Adrenal gland (tissue), 5 donors: ENCODE measurements around the gene RALGAPA2.

ENCODE experiments used
- POLR2A ChIP-seq, 2 donors: fragments of 450-650 bp; IDR thresholded peaks; one replicate each; pipeline ENCODE4 v1.6.1; 2017; ENCODE audit warnings: antibody characterized with exemption in 2 of 2, mild to moderate bottlenecking in 2 of 2, moderate library complexity in 1 of 2
- TF ChIP-seq, protein P1 (sequence below), 6 experiments: fragments of 450-650 bp in 4 of 6; fragments of 200-600 bp in 2 of 6; sonication (generic) in 1 of 6; IDR thresholded peaks; 1 replicate in 5 of 6; 2 replicates in 1 of 6; pipeline versions ENCODE4 v1.5.1 to v1.8.0; 2016 to 2021; ENCODE audit warnings: antibody characterized with exemption in 6 of 6, mild to moderate bottlenecking in 2 of 6, moderate library complexity in 1 of 6
- donor health status: DM: no; HTN: no; CAD: no.

- TF ChIP-seq, protein P1, sequence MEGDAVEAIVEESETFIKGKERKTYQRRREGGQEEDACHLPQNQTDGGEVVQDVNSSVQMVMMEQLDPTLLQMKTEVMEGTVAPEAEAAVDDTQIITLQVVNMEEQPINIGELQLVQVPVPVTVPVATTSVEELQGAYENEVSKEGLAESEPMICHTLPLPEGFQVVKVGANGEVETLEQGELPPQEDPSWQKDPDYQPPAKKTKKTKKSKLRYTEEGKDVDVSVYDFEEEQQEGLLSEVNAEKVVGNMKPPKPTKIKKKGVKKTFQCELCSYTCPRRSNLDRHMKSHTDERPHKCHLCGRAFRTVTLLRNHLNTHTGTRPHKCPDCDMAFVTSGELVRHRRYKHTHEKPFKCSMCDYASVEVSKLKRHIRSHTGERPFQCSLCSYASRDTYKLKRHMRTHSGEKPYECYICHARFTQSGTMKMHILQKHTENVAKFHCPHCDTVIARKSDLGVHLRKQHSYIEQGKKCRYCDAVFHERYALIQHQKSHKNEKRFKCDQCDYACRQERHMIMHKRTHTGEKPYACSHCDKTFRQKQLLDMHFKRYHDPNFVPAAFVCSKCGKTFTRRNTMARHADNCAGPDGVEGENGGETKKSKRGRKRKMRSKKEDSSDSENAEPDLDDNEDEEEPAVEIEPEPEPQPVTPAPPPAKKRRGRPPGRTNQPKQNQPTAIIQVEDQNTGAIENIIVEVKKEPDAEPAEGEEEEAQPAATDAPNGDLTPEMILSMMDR (IDR thresholded peaks at IDR 0.05) = no peak
- no peak for TF ChIP-seq POLR2A (IDR thresholded peaks at IDR 0.05)
Measured at GRCh38 chr20:20554951-20555350, 157.5 kb downstream of the RALGAPA2 start.
